ENCODE results near the gene AACS. TPM values are rescaled to one million over a fixed set of nuclear protein-coding genes. Genes with fewer than 3 reads are reported as not detected.

The AACS gene
- total RNA-seq, 1 experiment from 2014 or later: 31.3 TPM

DNA sequence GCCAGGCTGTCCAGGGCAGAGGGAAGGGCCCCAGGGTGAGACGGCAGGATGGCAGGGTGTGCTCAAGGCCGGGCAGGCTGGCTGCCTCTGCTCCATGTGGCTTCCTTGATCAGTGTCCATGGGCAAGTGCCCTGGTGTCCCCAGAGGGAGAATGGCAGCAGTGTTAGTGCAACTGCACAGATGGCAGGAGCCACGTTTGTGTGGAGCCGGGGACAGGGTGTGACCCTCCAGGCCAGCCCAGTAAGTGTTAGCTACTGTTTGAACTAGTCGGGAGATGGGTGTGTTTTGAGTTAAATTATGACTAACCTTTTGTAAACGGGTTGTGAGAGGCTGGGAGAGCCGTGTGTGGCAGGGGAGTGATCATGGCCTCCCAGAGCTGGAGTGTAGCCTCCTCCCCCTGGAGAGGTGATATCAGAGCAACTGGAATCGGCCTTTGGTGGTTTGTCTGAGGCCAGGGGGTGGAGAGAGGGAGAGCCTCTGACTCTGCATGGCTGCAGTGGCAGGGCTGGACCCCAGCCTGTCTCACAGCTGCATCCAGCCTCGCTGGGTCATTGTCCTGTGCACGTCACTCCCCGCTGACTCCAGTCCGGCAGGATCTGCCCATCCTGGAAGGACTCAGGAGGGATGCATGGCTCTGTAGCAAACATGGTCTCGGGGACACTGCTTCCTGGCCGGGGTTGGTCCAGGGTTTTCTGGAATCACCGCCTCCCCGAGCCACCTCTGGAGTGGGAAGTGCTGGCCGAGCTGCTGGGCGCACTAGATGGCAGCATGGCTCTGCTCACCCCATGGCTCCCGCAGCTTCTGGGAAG lies 27.8 kb downstream of the AACS start:
- TF ChIP-seq, protein P1, sequence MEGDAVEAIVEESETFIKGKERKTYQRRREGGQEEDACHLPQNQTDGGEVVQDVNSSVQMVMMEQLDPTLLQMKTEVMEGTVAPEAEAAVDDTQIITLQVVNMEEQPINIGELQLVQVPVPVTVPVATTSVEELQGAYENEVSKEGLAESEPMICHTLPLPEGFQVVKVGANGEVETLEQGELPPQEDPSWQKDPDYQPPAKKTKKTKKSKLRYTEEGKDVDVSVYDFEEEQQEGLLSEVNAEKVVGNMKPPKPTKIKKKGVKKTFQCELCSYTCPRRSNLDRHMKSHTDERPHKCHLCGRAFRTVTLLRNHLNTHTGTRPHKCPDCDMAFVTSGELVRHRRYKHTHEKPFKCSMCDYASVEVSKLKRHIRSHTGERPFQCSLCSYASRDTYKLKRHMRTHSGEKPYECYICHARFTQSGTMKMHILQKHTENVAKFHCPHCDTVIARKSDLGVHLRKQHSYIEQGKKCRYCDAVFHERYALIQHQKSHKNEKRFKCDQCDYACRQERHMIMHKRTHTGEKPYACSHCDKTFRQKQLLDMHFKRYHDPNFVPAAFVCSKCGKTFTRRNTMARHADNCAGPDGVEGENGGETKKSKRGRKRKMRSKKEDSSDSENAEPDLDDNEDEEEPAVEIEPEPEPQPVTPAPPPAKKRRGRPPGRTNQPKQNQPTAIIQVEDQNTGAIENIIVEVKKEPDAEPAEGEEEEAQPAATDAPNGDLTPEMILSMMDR (IDR thresholded peaks at IDR 0.05; ENCODE audit: insufficient read depth in 1 of 2, low read depth in 1 of 2, low read length in 1 of 2, severe bottlenecking in 1 of 2, unreplicated experiment in 1 of 2): peak in 1 of 2 experiments; percentile 36
- H3K36me3 Mint-ChIP-seq (ENCODE audit: insufficient read depth, unreplicated experiment): no peaks in the 10 kb centered on the region
- no peaks in the 10 kb centered on the region for H3K9me3 Mint-ChIP-seq (ENCODE audit: unreplicated experiment)
- no peaks in the 10 kb centered on the region for H3K27me3 ChIP-seq (replicated peaks; ENCODE audit: control insufficient read depth, insufficient read depth, low read length)
- peaks cover 14% of the 10 kb centered on the region for H3K4me1 Mint-ChIP-seq (ENCODE audit: low read depth, unreplicated experiment)
- H3K27ac Mint-ChIP-seq (ENCODE audit: unreplicated experiment): peak overlapping the region; percentile 11
- no TSS peak for BruUV-seq (replicated peaks)
- DNase-seq: peak; percentile 69 to 78
- peaks cover 22% of the 10 kb centered on the region for H3K4me1 ChIP-seq
- POLR2A ChIA-PET: no interaction called here
- no peak overlapping the region for H3K4me3 ChIP-seq (ENCODE audit: low read depth, low read length)
- no peaks in the 10 kb centered on the region for H3K27me3 Mint-ChIP-seq (ENCODE audit: insufficient read depth, unreplicated experiment)
- no peaks in the 10 kb centered on the region; the same call in 1 of the 2 replicates for H3K36me3 ChIP-seq (ENCODE audit: control insufficient read depth, insufficient read depth, low read length)
- no peaks in the 10 kb centered on the region for H3K9me3 ChIP-seq
- CTCF ChIA-PET: interaction anchor here (0.9 kb wide), 1 partner anchor 110 kb away, joined by 3 read pairs; no protein-coding TSS in a partner anchor
- intact Hi-C loops (cut with micrococcal nuclease; ENCODE audit: unreplicated experiment): loop anchor here (1.0 to 5.0 kb wide), 2 partner anchors 28 to 109 kb away; partner anchors contain the start of gene AACS
- H3K4me3 Mint-ChIP-seq (ENCODE audit: unreplicated experiment): no peak overlapping the region

DNA sequence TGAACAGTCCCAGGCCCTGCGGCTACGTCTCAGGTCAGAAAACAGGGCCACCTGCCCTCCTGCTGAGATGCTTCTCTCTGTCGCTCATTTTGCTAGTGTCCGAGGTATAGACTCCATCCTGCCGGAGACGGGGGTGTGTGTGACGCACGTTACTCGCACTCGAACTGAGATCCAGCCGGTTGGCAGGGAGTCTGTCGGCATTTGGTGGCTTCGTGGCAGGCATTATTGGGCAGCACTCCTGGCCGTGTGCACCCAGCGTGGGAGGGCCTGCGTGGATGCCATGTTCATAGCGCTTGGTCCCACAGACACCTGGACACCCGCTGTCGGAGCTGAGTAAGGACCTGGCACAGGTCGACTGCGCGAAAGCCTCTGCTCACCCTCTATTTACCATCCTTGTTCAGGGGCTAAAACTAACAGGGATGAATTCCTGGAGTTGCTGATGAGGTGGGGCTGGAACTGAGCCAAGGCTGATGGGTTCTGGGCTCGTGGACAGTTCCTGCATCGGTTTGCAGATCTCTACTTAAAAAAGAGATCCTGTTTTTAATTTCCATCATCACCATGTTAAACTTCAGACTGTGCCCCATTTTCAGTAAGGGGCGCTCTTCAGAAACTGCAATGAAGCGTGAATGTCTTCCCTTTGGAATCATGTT lies 28.6 kb downstream of the AACS start:
- ChIA-PET POLR2A (no interaction called here), CTCF (interaction anchor here (0.9 kb wide), 1 partner anchor 109 kb away, joined by 3 read pairs; no protein-coding TSS in a partner anchor)
- DNase-seq: no peak
- Mint-ChIP-seq H3K9me3 (ENCODE audit: unreplicated experiment) (no peaks in the 10 kb centered on the region), H3K27ac (ENCODE audit: unreplicated experiment) (no peak overlapping the region), H3K36me3 (ENCODE audit: insufficient read depth, unreplicated experiment) (no peaks in the 10 kb centered on the region), H3K4me1 (ENCODE audit: low read depth, unreplicated experiment) (peaks cover 14% of the 10 kb centered on the region), H3K4me3 (ENCODE audit: unreplicated experiment) (no peak overlapping the region), H3K27me3 (ENCODE audit: insufficient read depth, unreplicated experiment) (no peaks in the 10 kb centered on the region)
- H3K4me3 ChIP-seq (ENCODE audit: low read depth, low read length): no peak overlapping the region
- TF ChIP-seq, protein P1 (IDR thresholded peaks at IDR 0.05; ENCODE audit: insufficient read depth in 1 of 2, low read depth in 1 of 2, low read length in 1 of 2, severe bottlenecking in 1 of 2, unreplicated experiment in 1 of 2): no peak
- no peaks in the 10 kb centered on the region for H3K27me3 ChIP-seq (replicated peaks; ENCODE audit: control insufficient read depth, insufficient read depth, low read length)
- no peaks in the 10 kb centered on the region for H3K9me3 ChIP-seq
- H3K4me1 ChIP-seq: peaks cover 22% of the 10 kb centered on the region
- H3K36me3 ChIP-seq (ENCODE audit: control insufficient read depth, insufficient read depth, low read length): no peaks in the 10 kb centered on the region; the same call in 1 of the 2 replicates
- intact Hi-C loops (cut with micrococcal nuclease; ENCODE audit: unreplicated experiment): loop anchor here (1.0 to 5.0 kb wide), 2 partner anchors 29 to 108 kb away; partner anchors contain the start of gene AACS
- no TSS peak for BruUV-seq (replicated peaks)

DNA sequence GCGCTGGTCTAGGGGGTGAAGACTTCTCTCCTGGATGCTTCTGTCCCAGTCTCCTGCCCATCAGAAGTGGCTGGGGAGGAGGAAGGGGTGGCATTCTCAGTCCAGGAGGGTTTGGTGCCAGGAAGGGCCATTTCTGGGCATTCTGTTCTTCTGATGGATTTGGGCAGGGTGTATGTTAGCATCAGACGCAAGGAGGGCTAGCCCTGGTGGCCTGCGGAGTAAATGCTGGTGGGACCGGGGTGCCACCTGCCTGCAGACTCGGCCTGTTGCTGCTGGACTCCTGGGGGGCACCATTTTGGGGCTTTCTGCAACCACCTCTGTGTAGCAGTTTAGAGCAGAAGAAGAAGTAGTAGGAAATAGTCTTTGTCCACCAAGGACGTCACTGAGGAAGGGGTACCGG lies 31.7 kb downstream of the AACS start:
- intact Hi-C loops (cut with micrococcal nuclease; ENCODE audit: unreplicated experiment): no loop called here
- no peak overlapping the region for H3K4me3 ChIP-seq (ENCODE audit: low read depth, low read length)
- TF ChIP-seq, protein P1 (IDR thresholded peaks at IDR 0.05; ENCODE audit: insufficient read depth in 1 of 2, low read depth in 1 of 2, low read length in 1 of 2, severe bottlenecking in 1 of 2, unreplicated experiment in 1 of 2): no peak
- peaks cover 26% of the 10 kb centered on the region for H3K4me1 ChIP-seq
- Mint-ChIP-seq H3K4me3 (ENCODE audit: unreplicated experiment) (no peak overlapping the region), H3K27me3 (ENCODE audit: insufficient read depth, unreplicated experiment) (no peaks in the 10 kb centered on the region), H3K27ac (ENCODE audit: unreplicated experiment) (no peak overlapping the region), H3K9me3 (ENCODE audit: unreplicated experiment) (no peaks in the 10 kb centered on the region), H3K36me3 (ENCODE audit: insufficient read depth, unreplicated experiment) (no peaks in the 10 kb centered on the region), H3K4me1 (ENCODE audit: low read depth, unreplicated experiment) (peaks cover 14% of the 10 kb centered on the region)
- no peaks in the 10 kb centered on the region; the same call in 1 of the 2 replicates for H3K36me3 ChIP-seq (ENCODE audit: control insufficient read depth, insufficient read depth, low read length)
- no peaks in the 10 kb centered on the region for H3K27me3 ChIP-seq (replicated peaks; ENCODE audit: control insufficient read depth, insufficient read depth, low read length)
- ChIA-PET CTCF (no interaction called here), POLR2A (no interaction called here)
- no TSS peak for BruUV-seq (replicated peaks)
- DNase-seq: no peak
- H3K9me3 ChIP-seq: no peaks in the 10 kb centered on the region
